GM21528 (cell line): ENCODE results near the gene GLI1.
"Not testable (repeated sequence)": the region's sequence is repeated elsewhere in the genome, so short reads cannot be mapped to it uniquely, and the experiment has no call there.

Experiments used
- ATAC-seq: cut with Tn5 transposase; IDR thresholded peaks from one replicate; pipeline ENCODE4 v1.9.1; 2021; ENCODE audit warnings: mild to moderate bottlenecking, moderate library complexity; ENCODE audit not compliant: unreplicated experiment, low FRiP score

GLI1 gene

DNA sequence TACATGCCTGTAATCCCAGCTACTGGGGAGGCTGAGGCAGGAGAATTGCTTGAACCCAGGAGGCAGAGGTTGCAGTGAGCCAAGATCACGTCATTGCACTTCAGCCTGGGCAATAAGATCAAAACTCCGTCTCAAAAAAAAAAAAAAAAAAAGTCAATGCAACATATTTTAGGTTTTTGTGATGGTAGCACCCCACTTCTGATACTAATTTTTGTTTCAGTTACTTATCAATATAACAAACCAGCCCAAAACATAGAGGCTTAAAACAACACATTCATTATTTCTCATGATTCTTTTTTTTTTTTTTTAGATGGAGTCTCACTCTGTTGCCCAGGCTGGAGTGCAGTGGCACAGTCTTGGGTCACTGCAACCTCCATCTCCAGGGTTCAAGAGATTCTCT is 18.2 kb upstream of the GLI1 start:
- ATAC-seq: not testable (repeated sequence)

DNA sequence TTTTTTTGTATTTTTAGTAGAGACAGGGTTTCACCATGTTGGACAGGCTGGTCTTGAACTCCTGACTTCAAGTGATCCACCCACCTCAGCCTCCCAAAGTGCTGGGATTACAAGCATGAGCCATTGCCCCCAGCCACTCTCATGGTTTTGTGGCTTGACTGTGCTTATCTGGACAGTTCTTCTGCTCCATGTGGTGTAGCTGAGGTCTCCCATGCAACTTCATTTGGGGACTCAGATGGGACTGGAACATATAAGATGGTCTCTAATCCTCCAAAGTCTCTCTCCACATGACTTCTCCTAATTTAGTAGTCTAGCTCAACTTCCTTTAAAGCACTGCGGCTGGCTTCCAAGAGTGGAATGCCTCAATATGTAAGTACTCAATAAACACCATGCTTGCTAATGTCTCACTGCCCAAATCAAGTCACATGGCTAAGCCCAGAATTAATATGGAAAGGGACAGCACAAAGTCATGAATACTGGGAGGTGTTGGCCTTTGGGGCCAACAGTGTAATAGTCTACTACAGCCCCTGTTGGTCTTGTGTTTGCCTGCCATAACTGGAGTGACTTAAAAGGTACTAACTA is 17.6 kb upstream of the GLI1 start:
- ATAC-seq: no peak

DNA sequence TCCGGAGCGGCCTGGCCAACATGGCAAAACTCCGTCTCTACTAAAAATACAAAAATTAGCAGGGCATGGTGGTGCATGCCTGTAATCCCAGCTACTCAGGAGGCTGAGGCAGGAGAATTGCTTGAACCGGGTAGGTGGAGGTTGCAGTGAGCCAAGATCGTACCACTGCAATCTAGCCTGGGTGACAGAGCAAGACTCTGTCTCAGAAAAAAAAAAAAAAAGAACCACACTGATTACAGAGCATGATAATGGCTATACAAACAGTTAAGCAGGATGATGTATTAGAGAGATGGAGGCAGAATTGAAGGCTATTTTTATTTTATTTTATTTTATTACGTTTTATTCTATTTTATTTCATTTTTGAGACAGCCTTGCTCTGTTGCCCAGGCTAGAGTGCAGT is 15.2 kb upstream of the GLI1 start:
- ATAC-seq: not testable (repeated sequence)

DNA sequence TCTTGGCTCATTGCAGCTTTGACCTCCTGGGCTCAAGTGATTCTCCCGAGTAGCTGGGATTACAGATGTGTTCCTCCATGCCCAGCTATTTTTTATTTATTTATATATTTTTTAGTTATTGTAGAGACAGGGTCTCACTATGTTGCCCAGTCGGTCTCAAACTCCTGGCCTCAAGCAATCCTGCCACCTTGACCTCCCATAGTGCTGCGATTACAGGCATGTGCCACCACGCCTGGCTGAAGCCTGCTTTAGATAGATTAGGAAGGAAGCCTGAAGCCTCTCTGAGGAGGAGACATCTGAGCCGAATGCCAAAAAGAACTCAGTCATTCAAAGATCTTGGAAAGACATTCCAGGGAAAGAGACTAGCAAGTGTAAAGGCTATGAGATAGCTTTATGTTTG is 14.8 kb upstream of the GLI1 start:
- ATAC-seq: no peak

DNA sequence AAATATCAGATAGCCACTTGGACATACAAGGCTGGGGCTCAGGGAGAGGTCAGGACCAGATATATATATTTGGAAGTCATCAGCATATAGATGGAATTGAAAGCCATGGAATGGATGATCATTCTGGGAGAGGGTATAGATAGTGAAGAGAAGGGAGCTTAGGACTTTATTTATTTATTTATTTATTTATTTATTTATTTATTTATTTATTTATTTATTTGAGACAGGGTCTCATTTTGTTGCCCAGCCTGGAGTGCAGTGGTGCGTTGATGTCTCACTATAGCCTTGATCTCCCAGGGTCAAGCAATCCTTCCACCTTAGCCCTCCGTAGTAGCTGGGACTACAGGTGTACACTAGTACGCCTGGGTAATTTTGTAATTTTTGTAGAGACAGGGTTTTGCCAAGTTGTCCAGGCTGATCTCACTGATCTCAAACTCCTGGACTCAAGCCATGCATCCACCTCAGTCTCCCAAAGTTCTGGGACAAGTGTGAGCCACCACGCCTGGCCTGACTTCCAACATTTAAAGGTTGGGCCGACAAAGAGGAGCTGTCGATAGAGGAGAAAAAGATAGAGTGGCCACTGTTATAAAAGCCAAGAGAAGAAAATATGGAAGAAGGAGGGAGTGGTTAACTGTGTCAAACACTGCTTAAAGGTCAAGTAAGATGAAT is 13.2 kb upstream of the GLI1 start:
- ATAC-seq: no peak

DNA sequence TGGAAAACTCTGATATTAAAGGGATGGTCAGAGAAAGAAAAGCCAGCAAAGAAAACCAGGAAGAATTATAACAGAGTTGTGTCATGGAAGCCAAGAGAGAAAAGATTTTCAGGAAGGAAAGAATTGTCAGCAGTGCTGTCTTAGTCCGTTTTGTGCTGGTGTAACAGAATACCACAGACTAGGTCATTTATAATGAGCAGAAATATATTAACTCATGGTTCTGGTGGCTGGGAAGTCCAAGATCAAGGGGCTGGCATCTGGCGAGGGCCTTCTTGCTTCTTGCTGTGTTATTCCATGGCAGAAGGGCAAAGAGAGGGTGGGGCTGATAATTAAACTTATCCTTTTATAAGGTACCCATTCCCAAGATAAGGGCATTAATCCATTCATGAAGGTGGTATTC is 10.9 kb upstream of the GLI1 start:
- ATAC-seq: no peak

DNA sequence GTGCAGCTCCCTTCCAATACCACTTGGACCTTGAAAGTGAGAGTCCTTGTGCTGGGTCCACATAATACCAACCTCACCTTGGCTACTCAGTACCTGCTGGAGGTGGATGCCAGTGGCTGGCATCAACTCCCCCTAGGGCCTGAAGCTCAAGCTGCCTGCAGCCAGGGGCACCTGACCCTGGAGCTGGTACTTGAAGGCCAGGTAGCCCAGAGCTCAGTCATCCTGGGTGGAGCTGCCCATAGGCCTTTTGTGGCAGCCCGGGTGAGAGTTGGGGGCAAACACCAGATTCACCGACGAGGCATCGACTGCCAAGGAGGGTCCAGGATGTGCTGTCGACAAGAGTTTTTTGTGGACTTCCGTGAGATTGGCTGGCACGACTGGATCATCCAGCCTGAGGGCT is 10.2 kb upstream of the GLI1 start:
- ATAC-seq: no peak

DNA sequence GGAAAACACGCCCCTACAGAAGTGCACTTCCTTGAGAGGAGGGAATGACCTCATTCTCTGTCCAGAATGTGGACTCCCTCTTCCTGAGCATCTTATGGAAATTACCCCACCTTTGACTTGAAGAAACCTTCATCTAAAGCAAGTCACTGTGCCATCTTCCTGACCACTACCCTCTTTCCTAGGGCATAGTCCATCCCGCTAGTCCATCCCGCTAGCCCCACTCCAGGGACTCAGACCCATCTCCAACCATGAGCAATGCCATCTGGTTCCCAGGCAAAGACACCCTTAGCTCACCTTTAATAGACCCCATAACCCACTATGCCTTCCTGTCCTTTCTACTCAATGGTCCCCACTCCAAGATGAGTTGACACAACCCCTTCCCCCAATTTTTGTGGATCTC is 9.5 kb upstream of the GLI1 start:
- ATAC-seq: no peak

DNA sequence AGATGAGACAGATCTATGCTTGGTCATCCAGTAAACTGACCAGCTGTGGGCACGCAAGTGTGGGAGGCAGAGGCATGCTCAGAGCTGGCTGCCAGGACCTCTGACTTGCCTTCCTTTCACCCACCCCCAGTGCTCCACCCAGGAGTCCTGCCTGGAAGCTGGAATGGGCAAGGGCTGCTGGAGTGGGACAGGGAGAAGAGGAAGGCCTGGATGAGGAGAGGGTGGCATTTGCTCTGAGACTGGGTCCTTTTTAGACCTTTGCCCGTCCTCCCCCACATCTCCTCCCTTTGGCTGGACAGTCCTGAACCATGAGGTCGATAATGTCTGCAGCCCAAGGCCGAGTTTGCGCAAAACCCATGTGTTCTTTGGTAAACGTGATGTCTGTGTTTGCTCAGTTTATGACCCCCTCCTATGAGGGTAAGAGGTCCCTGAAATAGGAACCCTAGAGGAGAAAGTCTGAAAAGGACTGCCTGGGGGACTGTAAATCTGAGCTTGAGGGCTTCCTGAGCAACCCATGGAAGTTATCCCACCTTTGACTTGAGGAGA is 8.3 kb upstream of the GLI1 start:
- ATAC-seq: no peak

DNA sequence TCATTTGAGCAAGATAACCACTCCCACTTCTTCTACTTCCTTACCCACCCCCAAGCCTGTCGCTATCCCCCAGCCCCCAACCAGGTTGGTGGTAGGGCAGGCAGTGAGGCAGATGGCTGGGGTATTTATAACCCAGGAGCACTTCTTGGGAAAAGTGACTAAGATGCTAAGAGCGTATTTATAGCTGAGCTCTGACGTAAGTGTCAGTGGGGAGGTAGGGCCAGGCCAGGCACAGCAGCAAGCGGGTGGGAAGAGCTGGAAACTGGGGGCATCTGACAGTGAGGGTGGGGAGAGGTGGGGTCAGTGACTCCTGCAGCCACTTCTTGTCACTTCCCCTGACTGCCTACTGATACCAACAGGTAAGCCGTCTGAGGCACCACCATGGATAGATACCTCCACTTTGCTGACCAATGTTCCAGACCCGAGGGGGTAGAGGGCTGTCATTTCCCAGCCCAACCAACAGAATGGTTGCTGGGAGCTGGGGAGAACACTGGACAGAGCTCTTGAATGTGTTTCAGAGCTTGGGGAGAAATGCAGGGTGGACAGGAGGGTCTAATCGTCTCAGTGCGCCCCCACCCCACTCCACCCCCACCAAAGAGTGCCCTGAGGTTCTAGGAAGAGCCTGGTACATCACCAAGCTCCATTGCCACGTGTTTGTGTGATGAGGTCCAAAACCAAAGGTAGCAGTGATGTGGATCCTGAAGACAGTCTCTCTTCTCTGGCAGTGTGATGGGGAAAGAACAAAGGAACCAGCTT is 7.2 kb upstream of the GLI1 start:
- ATAC-seq: no peak

DNA sequence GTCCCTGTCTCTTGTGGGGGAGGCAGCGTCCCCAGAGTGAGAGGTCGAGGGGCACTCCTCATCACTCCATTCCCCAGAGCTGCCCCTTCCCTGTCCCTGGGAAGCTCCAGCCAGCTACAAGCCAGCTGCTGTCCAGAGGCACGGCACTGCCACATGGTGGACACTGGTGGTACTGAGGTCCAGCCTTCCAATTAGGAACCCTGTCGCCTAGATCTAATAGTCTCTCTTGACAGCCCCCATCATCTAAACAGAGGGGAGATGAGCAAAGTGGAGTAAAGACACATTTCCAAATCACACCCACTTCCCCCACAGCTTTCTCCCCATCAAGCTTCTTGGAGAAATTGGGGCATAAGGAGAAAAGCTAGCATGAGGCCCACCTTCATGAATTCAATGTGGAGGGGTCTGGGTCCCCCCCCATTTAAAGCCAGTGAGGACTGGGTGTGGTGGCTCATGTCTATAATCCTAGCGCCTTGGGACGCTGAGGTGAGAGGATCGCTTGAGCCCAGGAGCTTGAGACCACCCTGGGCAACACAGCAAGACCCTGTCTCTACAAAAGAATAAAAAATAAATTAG is 6.6 kb upstream of the GLI1 start:
- ATAC-seq: no peak

DNA sequence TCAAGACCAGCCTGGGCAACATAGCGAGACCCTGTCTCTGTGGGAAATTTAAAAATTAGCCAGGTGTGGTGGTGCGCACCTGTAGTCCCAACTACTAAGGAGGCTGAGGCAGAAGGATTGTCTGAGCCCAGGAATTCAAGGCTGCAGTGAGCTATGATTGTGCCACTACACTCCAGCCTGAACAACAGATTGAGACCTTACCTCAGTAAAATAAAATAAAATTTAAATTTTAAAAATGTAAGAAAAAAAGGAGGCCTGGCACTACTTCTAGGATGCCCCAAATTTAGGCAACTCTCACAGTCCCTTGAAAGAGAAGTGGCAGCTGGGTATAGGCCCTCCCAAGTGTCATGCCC is 5.4 kb upstream of the GLI1 start:
- no peak for ATAC-seq

DNA sequence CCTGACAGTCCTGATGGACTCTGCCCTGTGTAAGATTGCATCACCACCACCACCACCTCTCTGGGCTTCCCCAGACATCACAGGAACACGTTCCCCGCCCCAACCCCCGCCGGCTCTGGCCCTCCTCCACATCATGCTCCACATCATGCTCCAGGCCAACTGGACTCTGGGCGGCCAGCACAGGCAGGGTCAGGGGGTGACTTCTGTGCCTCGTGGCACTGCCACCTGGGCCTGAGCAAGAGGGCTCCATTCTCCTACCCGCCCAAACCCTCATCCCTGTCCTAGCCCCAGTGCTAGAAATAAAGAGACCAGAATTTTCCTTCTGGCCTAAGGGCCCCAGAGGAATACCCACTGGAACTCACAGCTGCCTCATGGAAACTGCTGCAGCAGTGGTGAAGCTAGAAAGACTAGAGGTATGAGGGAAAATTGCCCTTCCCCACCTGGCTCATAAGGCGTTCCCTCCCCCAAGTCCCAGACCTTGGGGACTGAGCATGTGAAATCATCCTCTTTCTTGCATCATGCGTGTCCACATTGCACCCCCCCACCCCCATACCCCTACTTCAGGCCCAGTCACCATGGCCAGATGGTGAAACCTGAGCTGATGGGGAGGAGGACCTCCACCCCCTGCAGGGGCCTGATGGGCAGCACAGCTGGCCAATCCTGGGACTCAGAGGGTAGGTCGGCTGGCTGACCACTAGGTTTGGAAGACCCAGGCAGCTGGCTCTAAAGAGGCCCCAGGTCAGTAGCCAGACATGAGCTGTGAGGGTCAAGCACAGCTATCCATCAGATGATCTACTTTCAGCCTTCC is 4.8 kb upstream of the GLI1 start, which contains the start of gene INHBE:
TSS of gene INHBE (plus strand) at position 742 of the 808 bp plus-strand sequence. CDS start 230 bp downstream, outside the sequence.
- ATAC-seq: no peak

DNA sequence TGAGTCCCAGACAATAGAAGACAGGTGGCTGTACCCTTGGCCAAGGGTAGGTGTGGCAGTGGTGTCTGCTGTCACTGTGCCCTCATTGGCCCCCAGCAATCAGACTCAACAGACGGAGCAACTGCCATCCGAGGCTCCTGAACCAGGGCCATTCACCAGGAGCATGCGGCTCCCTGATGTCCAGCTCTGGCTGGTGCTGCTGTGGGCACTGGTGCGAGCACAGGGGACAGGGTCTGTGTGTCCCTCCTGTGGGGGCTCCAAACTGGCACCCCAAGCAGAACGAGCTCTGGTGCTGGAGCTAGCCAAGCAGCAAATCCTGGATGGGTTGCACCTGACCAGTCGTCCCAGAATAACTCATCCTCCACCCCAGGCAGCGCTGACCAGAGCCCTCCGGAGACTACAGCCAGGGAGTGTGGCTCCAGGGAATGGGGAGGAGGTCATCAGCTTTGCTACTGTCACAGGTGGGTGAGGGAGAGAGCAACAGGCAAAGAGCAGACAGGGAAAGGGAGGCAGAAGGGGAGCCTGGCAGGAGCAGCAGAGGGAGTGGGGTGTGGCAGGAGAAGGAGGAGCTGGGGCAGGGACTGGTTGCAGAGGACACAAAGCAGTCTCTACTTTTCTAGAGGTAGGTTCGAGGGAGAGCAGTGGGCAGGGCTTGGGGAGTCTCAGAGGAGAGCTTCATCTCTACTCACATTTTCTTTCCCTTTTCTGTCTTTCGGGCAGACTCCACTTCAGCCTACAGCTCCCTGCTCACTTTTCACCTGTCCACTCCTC is 4.0 kb upstream of the GLI1 start:
- no peak for ATAC-seq

DNA sequence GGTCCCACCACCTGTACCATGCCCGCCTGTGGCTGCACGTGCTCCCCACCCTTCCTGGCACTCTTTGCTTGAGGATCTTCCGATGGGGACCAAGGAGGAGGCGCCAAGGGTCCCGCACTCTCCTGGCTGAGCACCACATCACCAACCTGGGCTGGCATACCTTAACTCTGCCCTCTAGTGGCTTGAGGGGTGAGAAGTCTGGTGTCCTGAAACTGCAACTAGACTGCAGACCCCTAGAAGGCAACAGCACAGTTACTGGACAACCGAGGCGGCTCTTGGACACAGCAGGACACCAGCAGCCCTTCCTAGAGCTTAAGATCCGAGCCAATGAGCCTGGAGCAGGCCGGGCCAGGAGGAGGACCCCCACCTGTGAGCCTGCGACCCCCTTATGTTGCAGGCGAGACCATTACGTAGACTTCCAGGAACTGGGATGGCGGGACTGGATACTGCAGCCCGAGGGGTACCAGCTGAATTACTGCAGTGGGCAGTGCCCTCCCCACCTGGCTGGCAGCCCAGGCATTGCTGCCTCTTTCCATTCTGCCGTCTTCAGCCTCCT is 3.4 kb upstream of the GLI1 start:
- ATAC-seq: no peak

DNA sequence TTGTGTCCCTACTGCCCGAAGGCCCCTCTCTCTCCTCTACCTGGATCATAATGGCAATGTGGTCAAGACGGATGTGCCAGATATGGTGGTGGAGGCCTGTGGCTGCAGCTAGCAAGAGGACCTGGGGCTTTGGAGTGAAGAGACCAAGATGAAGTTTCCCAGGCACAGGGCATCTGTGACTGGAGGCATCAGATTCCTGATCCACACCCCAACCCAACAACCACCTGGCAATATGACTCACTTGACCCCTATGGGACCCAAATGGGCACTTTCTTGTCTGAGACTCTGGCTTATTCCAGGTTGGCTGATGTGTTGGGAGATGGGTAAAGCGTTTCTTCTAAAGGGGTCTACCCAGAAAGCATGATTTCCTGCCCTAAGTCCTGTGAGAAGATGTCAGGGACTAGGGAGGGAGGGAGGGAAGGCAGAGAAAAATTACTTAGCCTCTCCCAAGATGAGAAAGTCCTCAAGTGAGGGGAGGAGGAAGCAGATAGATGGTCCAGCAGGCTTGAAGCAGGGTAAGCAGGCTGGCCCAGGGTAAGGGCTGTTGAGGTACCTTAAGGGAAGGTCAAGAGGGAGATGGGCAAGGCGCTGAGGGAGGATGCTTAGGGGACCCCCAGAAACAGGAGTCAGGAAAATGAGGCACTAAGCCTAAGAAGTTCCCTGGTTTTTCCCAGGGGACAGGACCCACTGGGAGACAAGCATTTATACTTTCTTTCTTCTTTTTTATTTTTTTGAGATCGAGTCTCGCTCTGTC is 2.7 kb upstream of the GLI1 start:
- ATAC-seq: no peak

DNA sequence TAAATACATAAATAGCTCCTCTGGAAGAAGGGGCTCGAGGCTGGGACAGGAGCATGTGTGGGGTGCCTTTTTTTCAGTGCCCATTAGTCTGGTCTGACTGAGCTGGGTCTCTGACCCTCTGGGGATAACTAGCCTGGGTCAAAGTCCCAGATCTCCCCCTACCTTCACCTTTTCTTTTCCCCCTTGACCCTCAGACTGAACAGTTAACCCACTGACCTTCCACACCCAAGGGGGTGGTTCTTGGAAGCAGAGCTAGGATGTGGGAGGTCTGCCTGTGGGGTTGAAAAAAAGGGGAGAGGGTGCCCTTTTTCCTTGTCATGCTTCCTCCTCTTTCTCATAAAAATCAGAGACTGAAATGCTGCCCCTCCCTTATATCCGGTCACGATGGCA is 925 bp upstream of the GLI1 start:
- no peak for ATAC-seq

DNA sequence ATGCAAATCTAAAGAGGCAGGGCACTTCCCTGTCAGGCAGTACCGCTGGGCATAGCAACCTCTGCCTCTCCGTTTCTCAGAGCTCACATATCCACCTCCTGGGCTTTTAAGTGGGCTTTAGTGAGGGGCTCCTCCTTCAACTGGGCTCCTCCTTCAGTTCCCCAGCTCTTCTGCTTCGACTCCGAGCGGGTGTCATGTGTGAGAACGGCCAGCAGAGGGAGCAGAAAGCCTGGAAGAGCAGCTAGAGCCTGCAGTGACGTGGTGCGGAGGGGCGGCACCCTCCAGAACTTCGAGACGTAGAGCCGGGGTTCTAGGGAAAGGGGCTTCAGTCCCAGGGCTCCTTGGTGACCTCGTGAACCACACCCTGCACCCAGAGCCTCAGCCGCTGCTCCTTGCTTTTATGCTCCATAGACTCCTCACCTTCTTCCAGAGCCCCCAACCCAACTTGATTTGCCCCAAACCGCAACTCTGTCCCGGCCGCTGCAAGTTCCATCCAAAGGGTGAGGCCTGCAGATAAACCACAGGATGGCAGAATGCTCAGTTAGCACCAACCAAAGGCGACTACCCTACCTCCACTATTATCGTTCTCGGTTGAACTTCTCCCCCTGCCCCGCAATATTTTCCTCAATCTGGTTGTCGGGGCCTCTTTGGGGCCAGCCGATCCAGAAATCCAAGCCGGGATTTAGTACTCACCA is 383 bp upstream of the GLI1 start:
- peak; percentile 67 for ATAC-seq
